Keratinocyte (primary cell): ENCODE data around the gene LPXN. TPM values are rescaled to one million over a fixed set of nuclear protein-coding genes. Genes with fewer than 3 reads are reported as not detected.

Experiments
- DNase-seq: peaks from one replicate; pipeline ENCODE4 v3.0.0-alpha.2; 2011; ENCODE audit warnings: low read depth, missing footprints, low spot score
- FAIRE-seq: peaks from 2 replicates; lab custom pipeline; 2011; peaks lifted over from hg19 to GRCh38; lab: Jason Lieb, UNC
- H2AFZ ChIP-seq: 2 replicates; pipeline ENCODE4 v1.6.0; 2012; ENCODE audit warnings: low read length, control low read depth, inconsistent platforms; ENCODE audit not compliant: control insufficient read depth
- H3K27ac ChIP-seq: 2 replicates; pipeline ENCODE4 v1.5.1; 2011; ENCODE audit warnings: low read length; ENCODE audit not compliant: control insufficient read depth, insufficient read depth
- H3K27me3 ChIP-seq: 3 replicates; pipeline ENCODE4 v1.6.0; 2011; ENCODE audit warnings: low read length; ENCODE audit not compliant: control insufficient read depth, insufficient read depth; ENCODE audit errors: extremely low read depth
- H3K36me3 ChIP-seq, 2 experiments: 2 replicates in 1 of 2; 3 replicates in 1 of 2; pipeline ENCODE4 v1.5.1; 2011; ENCODE audit warnings: low read length in 2 of 2, mild to moderate bottlenecking in 1 of 2; ENCODE audit not compliant: control insufficient read depth in 2 of 2, insufficient read depth in 2 of 2; ENCODE audit errors: extremely low read depth in 1 of 2
- H3K4me1 ChIP-seq: 3 replicates; pipeline ENCODE4 v1.5.1; 2011; ENCODE audit warnings: low read length; ENCODE audit not compliant: control insufficient read depth, insufficient read depth; ENCODE audit errors: extremely low read depth
- H3K4me2 ChIP-seq: 3 replicates; pipeline ENCODE4 v1.6.0; 2011; ENCODE audit warnings: low read depth, low read length; ENCODE audit not compliant: control insufficient read depth, insufficient read depth; ENCODE audit errors: extremely low read depth
- H3K4me3 ChIP-seq, 3 experiments: fragments of 200-600 bp in 1 of 3; sonication (generic) in 1 of 3; 2 replicates in 2 of 3; 3 replicates in 1 of 3; pipeline ENCODE4 v1.5.1; 2011 to 2016; ENCODE audit warnings: low read length in 3 of 3, mild to moderate bottlenecking in 3 of 3, control low read depth in 2 of 3, inconsistent platforms in 1 of 3, low read depth in 1 of 3, mixed read lengths in 1 of 3, mixed run types in 1 of 3, moderate library complexity in 1 of 3; ENCODE audit not compliant: control insufficient read depth in 2 of 3, insufficient read depth in 2 of 3; ENCODE audit errors: extremely low read depth in 1 of 3
- H3K79me2 ChIP-seq: 2 replicates; pipeline ENCODE4 v1.6.0; 2012; ENCODE audit warnings: low read length; ENCODE audit not compliant: control insufficient read depth, insufficient read depth
- H3K9ac ChIP-seq: 3 replicates; pipeline ENCODE4 v1.6.0; 2011; ENCODE audit warnings: low read length; ENCODE audit not compliant: control insufficient read depth, insufficient read depth; ENCODE audit errors: extremely low read depth
- H3K9me1 ChIP-seq: 3 replicates; pipeline ENCODE4 v1.6.0; 2011; ENCODE audit warnings: low read length; ENCODE audit not compliant: control insufficient read depth, insufficient read depth; ENCODE audit errors: extremely low read depth
- H3K9me3 ChIP-seq: 2 replicates; pipeline ENCODE4 v1.5.1; 2012; ENCODE audit warnings: low read depth, low read length; ENCODE audit not compliant: control insufficient read depth
- H4K20me1 ChIP-seq: 3 replicates; pipeline ENCODE4 v1.6.0; 2011; ENCODE audit warnings: low read length; ENCODE audit not compliant: control insufficient read depth, insufficient read depth; ENCODE audit errors: extremely low read depth
- EZH2 ChIP-seq: IDR thresholded peaks from one replicate; pipeline ENCODE4 v1.6.1; 2012; ENCODE audit warnings: inconsistent platforms, mild to moderate bottlenecking, low read length, moderate library complexity
- dilution Hi-C: fragments of 300-500 bp; cut with MboI; formaldehyde crosslinking; loops from one replicate; pipeline ENCODE4 v1.7.0; 2020; ENCODE audit warnings: low sequenced_read_pairs; ENCODE audit not compliant: extremely low pct_ligation_motif_present
- polyA plus RNA-seq, 5 experiments: library from polyadenylated mRNA; depleted of rRNA in 3 of 5; stranded (reverse) in 3 of 5; stranded (forward) in 1 of 5; unstranded in 1 of 5; fragments of >200 nt; gene quantifications; 1 replicate in 1 of 5; 2 replicates in 3 of 5; 3 replicates in 1 of 5; pipeline versions ENCODE4 v1.2.1 to v1.2.3, GENCODE V29; 2011 to 2012; ENCODE audit warnings: missing spikeins in 2 of 5, low read depth in 1 of 5, low replicate concordance in 1 of 5
- TF ChIP-seq, protein P1 (sequence below), 3 experiments: IDR thresholded peaks in 1 of 3; conservative IDR thresholded peaks in 1 of 3; optimal IDR thresholded peaks in 1 of 3; 2 replicates in 2 of 3; 3 replicates in 1 of 3; pipeline versions ENCODE3 to v1.5.1; 2011; ENCODE audit warnings: low read length in 3 of 3, mild to moderate bottlenecking in 3 of 3, moderate library complexity in 2 of 3, control low read depth in 1 of 3, inconsistent platforms in 1 of 3; ENCODE audit not compliant: insufficient read depth in 2 of 3; ENCODE audit errors: extremely low read depth in 1 of 3

Gene LPXN
- polyA plus RNA-seq, 1 donor (not counting 4 experiments of a cell fraction or from before 2014, with no cell fraction given), result 83.9 TPM

DNA sequence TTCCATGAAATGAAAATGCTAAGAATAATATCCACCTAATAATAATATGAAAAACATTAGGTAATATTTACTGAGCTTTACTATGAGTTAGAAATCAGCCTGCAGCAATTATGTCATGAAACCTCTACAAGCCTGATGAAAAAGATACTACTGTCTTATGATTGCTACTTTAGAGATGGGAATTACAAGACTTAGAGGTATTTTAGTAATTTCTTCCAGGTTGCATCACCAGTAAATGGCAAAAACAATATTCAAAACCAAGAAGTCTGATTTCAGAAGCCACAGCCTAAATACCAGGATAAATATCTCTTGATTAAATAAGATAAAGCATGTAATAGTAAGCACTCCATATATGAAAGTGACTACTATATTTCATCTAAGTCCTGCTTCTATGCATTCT is 81.6 kb downstream of the LPXN start:
- no peak for DNase-seq
- Histone ChIP-seq H3K4me1 (peaks cover 11% of the 10 kb centered on the region), H3K9me1 (no peaks in the 10 kb centered on the region), H4K20me1 (no peaks in the 10 kb centered on the region), H3K27ac (no peak overlapping the region), H3K27me3 (no peaks in the 10 kb centered on the region), H3K4me2 (no peak overlapping the region), H3K79me2 (no peaks in the 10 kb centered on the region), H3K9ac (no peak overlapping the region), H2AFZ (no peak overlapping the region), H3K36me3 (no peaks in the 10 kb centered on the region), H3K4me3 (no peak overlapping the region), H3K9me3 (no peaks in the 10 kb centered on the region)
- FAIRE-seq, result no peak
- dilution Hi-C loops, result no loop called here
- no peak for TF ChIP-seq EZH2
- TF ChIP-seq, protein P1, sequence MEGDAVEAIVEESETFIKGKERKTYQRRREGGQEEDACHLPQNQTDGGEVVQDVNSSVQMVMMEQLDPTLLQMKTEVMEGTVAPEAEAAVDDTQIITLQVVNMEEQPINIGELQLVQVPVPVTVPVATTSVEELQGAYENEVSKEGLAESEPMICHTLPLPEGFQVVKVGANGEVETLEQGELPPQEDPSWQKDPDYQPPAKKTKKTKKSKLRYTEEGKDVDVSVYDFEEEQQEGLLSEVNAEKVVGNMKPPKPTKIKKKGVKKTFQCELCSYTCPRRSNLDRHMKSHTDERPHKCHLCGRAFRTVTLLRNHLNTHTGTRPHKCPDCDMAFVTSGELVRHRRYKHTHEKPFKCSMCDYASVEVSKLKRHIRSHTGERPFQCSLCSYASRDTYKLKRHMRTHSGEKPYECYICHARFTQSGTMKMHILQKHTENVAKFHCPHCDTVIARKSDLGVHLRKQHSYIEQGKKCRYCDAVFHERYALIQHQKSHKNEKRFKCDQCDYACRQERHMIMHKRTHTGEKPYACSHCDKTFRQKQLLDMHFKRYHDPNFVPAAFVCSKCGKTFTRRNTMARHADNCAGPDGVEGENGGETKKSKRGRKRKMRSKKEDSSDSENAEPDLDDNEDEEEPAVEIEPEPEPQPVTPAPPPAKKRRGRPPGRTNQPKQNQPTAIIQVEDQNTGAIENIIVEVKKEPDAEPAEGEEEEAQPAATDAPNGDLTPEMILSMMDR (optimal IDR thresholded peaks at IDR 0.05 in 1 of 3, IDR thresholded peaks at IDR 0.05 in 1 of 3, conservative IDR thresholded peaks at IDR 0.05 in 1 of 3; ENCODE audit: extremely low read depth in 1 of 3, insufficient read depth in 2 of 3, low read length in 3 of 3), result no peak

DNA sequence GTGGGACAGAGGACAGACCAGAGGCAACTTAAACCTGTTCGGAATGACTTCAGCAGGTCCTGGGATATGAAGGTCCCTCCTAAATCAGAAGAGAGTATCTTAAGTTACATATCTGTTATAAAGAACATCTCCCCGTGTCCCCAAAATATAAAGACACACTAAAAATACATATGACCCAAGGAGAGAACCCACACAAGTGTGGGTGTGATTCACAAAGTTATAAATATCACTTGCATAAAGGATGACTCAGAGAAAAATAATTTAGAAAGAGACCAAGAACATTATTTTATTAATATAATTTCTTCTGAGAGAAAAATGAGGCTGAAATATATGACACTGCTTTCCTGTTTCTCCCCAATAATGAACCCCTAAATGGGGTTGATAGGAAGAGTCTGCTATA is 82.0 kb downstream of the LPXN start:
- Histone ChIP-seq H3K79me2 (no peaks in the 10 kb centered on the region), H3K4me3 (no peak overlapping the region), H3K27ac (no peak overlapping the region), H3K9me3 (no peaks in the 10 kb centered on the region), H3K36me3 (no peaks in the 10 kb centered on the region), H2AFZ (no peak overlapping the region), H3K9ac (no peak overlapping the region), H3K4me2 (no peak overlapping the region), H3K4me1 (peaks cover 11% of the 10 kb centered on the region), H3K27me3 (no peaks in the 10 kb centered on the region), H4K20me1 (no peaks in the 10 kb centered on the region), H3K9me1 (no peaks in the 10 kb centered on the region)
- dilution Hi-C loops, result no loop called here
- DNase-seq (no peak), FAIRE-seq (no peak)
- TF ChIP-seq, protein P1 (optimal IDR thresholded peaks at IDR 0.05 in 1 of 3, IDR thresholded peaks at IDR 0.05 in 1 of 3, conservative IDR thresholded peaks at IDR 0.05 in 1 of 3; ENCODE audit: extremely low read depth in 1 of 3, insufficient read depth in 2 of 3, low read length in 3 of 3), result no peak
- no peak for TF ChIP-seq EZH2
